ENCODE results near the gene TMEM107.

Gene TMEM107

DNA sequence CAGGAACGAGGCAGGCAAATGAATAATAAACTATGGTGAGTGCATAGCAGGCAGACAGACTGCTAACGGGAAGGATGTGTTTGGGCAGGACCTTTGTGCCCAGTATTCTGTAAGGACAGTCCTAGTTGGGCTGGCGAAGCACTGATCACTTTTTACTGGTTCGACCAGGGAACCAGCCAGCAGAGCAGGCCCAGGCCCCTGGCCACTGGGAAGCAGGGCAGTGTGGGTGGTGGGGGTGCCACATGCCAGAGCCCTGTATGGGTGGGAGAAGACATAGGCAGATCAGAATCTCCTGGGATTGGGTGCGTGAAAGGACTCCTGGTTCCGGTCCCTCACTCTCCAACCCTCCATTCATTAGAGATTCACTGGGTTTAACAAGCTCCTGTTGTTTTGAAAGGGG, 9.4 kb downstream of the TMEM107 start:
- peaks cover 18% of the 10 kb centered on the region for H3K4me1 ChIP-seq (ENCODE audit: insufficient read depth, low read length)
- H3K27ac ChIP-seq (ENCODE audit: low read length): no peak overlapping the region
- no peaks in the 10 kb centered on the region for H3K27me3 ChIP-seq (ENCODE audit: insufficient read depth, low read length)
- H3K4me3 ChIP-seq (ENCODE audit: low read length): no peak overlapping the region
- H3K36me3 ChIP-seq (ENCODE audit: insufficient read depth, low read depth, low read length): no peaks in the 10 kb centered on the region
- H3K9ac ChIP-seq (ENCODE audit: low read depth, low read length): no peak overlapping the region
- no peaks in the 10 kb centered on the region for H3K9me3 ChIP-seq (ENCODE audit: insufficient read depth, low read depth, low read length)

DNA sequence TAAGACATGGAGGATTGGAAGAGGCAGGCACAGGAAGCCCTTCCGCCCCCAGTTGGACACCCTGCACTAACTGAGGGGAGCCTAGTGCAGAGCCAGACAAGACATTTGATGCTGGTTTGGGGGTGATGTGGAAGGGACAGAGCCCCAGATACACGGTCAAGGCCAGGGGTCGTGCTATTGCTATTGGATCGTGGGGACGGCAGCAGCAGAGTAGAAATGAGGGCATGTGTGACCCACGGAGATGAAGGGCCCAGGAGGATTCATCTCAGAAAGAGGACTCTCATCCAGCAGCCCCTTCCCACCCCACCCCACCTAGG, 11.4 kb downstream of the TMEM107 start:
- peak overlapping the region; percentile 99; the same call in 1 of the 2 replicates for H3K9ac ChIP-seq (ENCODE audit: low read depth, low read length)
- no peak overlapping the region for H3K27ac ChIP-seq (ENCODE audit: low read length)
- 0 out of 2 replicates have a peak overlapping the region, but pooled peaks have one; percentile 84 for H3K4me3 ChIP-seq (ENCODE audit: low read length)

DNA sequence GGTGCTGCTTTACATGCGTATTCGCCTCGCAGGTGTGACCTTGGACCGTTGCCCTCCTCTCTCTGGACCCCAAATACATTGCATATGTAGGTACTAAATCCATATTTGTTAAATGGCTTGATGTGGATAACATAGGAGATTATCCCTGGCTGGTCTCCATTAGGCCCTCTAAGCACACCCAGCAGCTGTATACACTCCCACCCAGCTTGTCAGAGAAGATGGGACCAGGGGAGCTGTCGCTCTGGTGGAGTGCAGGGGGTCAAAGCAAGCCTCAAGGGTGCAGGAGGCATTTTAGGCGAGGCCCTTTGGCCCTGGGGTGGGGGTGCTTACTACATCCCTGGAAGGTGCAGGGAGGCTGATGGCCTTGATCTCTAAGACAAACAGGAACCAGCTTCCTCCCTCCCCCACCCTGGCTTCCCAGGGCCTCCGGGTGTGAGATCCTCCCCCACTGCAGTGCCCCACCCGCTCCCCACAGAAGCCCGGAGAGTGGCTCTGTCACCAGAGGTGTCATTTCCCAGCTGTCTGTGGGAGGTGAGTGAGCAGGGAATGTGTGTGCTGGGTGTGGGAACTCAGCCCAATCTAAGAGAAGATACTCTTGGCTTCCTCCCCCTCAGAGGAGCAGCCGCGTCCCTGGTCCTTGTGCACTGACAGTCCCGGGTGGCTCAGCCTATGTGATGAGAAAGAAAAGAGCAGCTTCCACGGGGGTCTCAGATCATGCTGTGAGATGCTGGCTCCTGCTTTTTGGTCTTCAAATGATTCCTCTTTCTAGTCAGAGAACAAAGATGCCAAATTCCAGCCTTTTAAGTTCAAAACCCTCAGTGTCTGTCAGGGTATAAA, 12.0 kb downstream of the TMEM107 start:
- Histone ChIP-seq H3K27me3 (ENCODE audit: insufficient read depth, low read length) (no peaks in the 10 kb centered on the region), H3K9ac (ENCODE audit: low read depth, low read length) (peak overlapping the region; percentile 99; the same call in 1 of the 2 replicates), H3K4me3 (ENCODE audit: low read length) (peak overlapping the region; percentile 84; the same call in 1 of the 2 replicates), H3K36me3 (ENCODE audit: insufficient read depth, low read depth, low read length) (peaks cover 22% of the 10 kb centered on the region), H3K27ac (ENCODE audit: low read length) (peak overlapping the region; percentile 99), H3K4me1 (ENCODE audit: insufficient read depth, low read length) (peaks cover 20% of the 10 kb centered on the region), H3K9me3 (ENCODE audit: insufficient read depth, low read depth, low read length) (no peaks in the 10 kb centered on the region)

More for the DNA sequence above, 11.4 kb downstream of the TMEM107 start:
- H3K9me3 ChIP-seq (ENCODE audit: insufficient read depth, low read depth, low read length): no peaks in the 10 kb centered on the region
- H3K4me1 ChIP-seq (ENCODE audit: insufficient read depth, low read length): peaks cover 20% of the 10 kb centered on the region
- no peaks in the 10 kb centered on the region for H3K27me3 ChIP-seq (ENCODE audit: insufficient read depth, low read length)
- peaks cover 16% of the 10 kb centered on the region for H3K36me3 ChIP-seq (ENCODE audit: insufficient read depth, low read depth, low read length)

DNA sequence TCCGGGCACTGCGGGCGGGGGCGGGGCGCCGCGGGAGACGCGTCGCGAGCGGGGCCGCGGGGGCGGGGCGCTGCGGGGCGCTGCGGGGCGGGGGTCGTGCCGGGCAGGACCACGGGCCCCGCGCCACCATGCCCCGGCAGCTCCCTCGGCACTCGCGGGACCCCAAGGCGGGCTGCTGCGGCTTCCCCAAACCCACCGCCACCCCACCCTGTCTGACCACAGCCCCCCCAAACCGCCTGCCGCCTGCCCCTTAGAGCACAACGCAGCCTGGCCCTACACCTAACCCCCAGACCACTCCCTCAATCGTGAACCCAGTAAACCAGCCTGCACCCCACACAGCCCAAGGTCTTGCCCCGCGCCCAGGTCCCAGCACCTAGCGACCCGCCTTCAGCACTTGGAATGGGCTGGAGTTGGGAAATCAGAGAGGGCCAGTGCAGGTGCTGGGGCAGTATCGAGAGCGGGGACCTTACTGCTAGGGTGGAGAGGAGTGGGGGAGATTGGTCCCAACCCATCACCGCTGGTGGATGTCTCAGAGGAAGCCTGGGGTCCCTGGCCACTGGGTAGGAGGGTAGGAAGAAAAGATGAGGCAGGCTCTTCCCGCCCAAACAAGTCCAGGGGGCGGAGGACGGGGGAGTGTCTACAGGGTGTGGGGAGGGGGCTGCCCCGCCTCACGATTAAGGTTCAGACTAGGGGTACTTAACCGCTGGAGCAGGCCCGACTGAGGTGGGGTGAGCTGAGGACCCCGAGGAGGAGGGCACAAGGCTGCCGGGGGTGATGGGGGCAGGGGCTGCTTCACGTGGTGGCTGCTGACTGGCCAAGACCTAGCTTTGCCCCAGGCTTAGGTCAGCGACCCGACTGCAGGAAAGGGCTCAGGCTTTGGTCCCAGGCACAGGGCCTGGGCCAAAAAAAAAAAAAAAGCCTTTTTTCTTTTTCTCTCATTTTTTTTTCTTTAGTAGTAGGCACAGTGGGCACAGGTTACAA, 12.9 kb downstream of the TMEM107 start:
- Histone ChIP-seq H3K27me3 (ENCODE audit: insufficient read depth, low read length) (no peaks in the 10 kb centered on the region), H3K36me3 (ENCODE audit: insufficient read depth, low read depth, low read length) (peaks cover 22% of the 10 kb centered on the region), H3K27ac (ENCODE audit: low read length) (peak overlapping the region; percentile 99), H3K4me3 (ENCODE audit: low read length) (peak overlapping the region; percentile 84), H3K9ac (ENCODE audit: low read depth, low read length) (peak overlapping the region; percentile 99), H3K9me3 (ENCODE audit: insufficient read depth, low read depth, low read length) (no peaks in the 10 kb centered on the region), H3K4me1 (ENCODE audit: insufficient read depth, low read length) (peaks cover 20% of the 10 kb centered on the region)

DNA sequence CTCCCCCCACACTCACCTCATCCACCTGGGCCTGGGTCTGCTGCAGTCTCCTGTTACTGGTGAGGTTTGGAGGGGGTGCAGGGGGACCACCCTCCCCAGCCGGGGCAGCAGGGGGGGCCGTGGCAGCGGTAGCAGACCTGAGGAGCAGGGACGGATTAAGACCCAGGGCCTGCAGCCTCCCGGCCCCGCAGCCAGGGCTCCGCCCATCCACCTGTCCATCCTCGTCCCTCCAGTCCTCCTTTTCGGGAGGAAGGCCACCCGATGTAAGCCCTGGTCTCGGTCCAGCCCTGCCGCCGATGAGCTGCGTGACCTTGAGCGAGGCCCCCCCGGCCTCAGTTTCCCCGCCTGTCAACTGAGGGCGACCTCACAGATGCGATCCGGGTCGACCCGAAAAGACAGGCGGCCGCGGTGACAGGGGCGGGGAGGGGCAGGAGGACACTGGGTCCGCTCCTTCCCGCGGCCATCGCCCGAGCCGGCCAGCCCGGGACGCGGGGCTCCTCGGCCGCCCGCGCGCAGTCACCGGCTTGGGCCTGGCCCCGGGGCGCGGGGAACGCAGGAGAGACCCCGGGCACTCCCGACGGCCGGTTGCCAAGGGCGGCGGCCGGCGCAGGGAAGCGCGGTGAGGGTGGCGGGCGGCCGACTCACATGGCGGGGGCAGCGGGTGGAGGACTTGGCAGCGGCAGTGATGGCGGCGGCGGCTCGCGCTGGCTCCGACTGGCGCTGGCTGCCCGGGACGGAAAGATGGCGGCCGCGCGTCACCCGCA, 13.8 kb downstream of the TMEM107 start, which contains the start of gene VAMP2:
Gene VAMP2 (minus strand): TSS at position 716 of the 764 bp plus-strand sequence. CDS start 69 bp downstream, at position 647.
- peak within 1 kb of the TSS; percentile 99 for H3K9ac ChIP-seq (ENCODE audit: low read depth, low read length)
- H3K4me1 ChIP-seq (ENCODE audit: insufficient read depth, low read length): peaks cover 20% of the 10 kb centered on the region
- H3K27me3 ChIP-seq (ENCODE audit: insufficient read depth, low read length): no peaks in the 10 kb centered on the region
- H3K36me3 ChIP-seq (ENCODE audit: insufficient read depth, low read depth, low read length): peaks cover 22% of the 10 kb centered on the region
- H3K9me3 ChIP-seq (ENCODE audit: insufficient read depth, low read depth, low read length): no peaks in the 10 kb centered on the region
- H3K4me3 ChIP-seq (ENCODE audit: low read length): peak within 1 kb of the TSS; percentile 84
- H3K27ac ChIP-seq (ENCODE audit: low read length): peak within 1 kb of the TSS; percentile 99

DNA sequence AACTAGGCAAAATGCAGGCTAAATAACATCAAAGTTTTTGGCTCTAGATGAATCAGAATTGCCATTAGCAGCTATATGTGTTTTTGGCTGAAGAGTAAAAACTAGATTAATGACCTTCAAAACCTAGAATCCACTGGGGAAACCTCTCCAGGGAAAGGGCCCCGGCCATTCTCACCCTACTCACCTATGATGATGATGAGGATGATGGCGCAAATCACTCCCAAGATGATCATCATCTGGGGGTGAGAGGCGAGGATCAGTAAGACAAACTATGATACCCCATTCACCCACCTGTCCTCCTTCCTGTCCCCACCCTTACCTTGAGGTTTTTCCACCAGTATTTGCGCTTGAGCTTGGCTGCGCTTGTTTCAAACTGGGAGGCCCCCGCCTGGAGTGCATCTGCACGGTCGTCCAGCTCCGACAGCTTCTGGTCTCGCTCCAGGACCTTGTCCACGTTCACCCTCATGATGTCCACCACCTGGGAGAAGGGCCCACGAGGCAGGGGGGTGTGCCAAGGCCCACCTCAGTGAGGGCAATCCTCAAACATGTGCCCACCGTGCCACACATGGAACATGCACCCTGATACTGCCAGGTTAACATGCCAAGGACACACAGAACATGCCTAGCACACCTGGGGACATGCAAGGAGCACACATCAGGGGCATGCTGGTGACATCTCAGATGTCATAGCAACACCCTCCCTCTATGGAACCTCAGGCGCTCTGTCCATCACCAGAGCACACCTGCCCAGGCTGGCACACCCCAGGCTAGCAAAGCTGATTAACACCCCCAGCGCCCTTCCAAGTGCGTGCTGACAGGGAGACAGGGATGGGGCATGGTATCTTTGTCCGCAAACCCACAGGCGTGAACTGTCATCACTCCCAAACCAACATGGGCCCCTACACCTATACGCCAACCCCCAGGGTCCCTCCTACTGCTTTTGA, 14.6 kb downstream of the TMEM107 start:
- H3K27ac ChIP-seq (ENCODE audit: low read length): peak overlapping the region; percentile 57
- no peaks in the 10 kb centered on the region for H3K27me3 ChIP-seq (ENCODE audit: insufficient read depth, low read length)
- H3K4me3 ChIP-seq (ENCODE audit: low read length): peak overlapping the region; percentile 83
- H3K4me1 ChIP-seq (ENCODE audit: insufficient read depth, low read length): peaks cover 20% of the 10 kb centered on the region
- H3K9me3 ChIP-seq (ENCODE audit: insufficient read depth, low read depth, low read length): no peaks in the 10 kb centered on the region
- H3K9ac ChIP-seq (ENCODE audit: low read depth, low read length): peak overlapping the region; percentile 87
- peaks cover 22% of the 10 kb centered on the region for H3K36me3 ChIP-seq (ENCODE audit: insufficient read depth, low read depth, low read length)

DNA sequence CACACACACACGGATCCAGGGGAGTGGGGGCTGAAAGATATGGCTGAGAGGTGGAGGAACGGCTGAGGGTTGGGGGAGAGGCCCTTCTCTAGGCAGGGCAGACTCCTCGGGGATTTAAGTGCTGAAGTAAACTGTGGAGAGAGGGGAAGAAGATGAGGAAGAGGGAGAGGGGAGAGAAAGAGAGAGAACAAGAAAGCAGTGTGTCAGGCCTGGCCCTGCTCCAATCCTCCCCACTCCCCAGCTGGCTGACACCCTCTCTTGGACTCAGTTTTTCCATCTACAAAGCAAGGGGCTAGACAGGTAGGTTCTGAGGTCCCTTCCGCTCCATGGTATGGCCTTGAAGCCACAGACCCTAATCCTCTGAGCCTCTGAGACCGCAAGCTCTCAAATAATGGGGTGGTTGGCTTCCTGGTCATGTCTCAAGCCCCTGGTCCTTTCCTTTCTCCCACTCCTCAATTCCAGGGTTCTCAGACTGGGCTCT, 15.4 kb downstream of the TMEM107 start:
- no peaks in the 10 kb centered on the region for H3K9me3 ChIP-seq (ENCODE audit: insufficient read depth, low read depth, low read length)
- no peak overlapping the region for H3K27ac ChIP-seq (ENCODE audit: low read length)
- peaks cover 20% of the 10 kb centered on the region for H3K4me1 ChIP-seq (ENCODE audit: insufficient read depth, low read length)
- H3K9ac ChIP-seq (ENCODE audit: low read depth, low read length): no peak overlapping the region; the same call in 1 of the 2 replicates
- H3K27me3 ChIP-seq (ENCODE audit: insufficient read depth, low read length): no peaks in the 10 kb centered on the region
- H3K4me3 ChIP-seq (ENCODE audit: low read length): no peak overlapping the region
- H3K36me3 ChIP-seq (ENCODE audit: insufficient read depth, low read depth, low read length): peaks cover 22% of the 10 kb centered on the region

DNA sequence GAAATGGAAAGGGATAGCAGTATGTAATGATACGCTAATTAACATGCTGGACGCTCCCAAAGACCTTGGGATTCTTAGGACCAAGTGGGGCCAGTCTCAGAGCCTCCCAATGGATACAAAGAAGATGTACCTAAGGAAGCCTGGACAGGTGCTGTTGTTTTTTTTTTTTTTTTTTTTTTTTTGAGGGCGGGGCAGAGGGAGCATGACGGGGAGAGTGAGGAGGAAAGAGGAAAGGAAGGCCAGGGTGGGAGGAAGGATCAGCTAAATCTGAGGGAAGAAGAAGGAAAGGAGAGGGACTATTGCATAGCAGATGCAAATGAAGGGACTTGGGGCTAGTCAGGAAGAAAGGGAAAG, 16.0 kb downstream of the TMEM107 start:
- H3K4me3 ChIP-seq (ENCODE audit: low read length): no peak overlapping the region
- H3K36me3 ChIP-seq (ENCODE audit: insufficient read depth, low read depth, low read length): peaks cover 22% of the 10 kb centered on the region
- no peak overlapping the region for H3K9ac ChIP-seq (ENCODE audit: low read depth, low read length)
- H3K4me1 ChIP-seq (ENCODE audit: insufficient read depth, low read length): peaks cover 25% of the 10 kb centered on the region
- H3K27ac ChIP-seq (ENCODE audit: low read length): no peak overlapping the region
- no peaks in the 10 kb centered on the region for H3K27me3 ChIP-seq (ENCODE audit: insufficient read depth, low read length)
- H3K9me3 ChIP-seq (ENCODE audit: insufficient read depth, low read depth, low read length): no peaks in the 10 kb centered on the region

DNA sequence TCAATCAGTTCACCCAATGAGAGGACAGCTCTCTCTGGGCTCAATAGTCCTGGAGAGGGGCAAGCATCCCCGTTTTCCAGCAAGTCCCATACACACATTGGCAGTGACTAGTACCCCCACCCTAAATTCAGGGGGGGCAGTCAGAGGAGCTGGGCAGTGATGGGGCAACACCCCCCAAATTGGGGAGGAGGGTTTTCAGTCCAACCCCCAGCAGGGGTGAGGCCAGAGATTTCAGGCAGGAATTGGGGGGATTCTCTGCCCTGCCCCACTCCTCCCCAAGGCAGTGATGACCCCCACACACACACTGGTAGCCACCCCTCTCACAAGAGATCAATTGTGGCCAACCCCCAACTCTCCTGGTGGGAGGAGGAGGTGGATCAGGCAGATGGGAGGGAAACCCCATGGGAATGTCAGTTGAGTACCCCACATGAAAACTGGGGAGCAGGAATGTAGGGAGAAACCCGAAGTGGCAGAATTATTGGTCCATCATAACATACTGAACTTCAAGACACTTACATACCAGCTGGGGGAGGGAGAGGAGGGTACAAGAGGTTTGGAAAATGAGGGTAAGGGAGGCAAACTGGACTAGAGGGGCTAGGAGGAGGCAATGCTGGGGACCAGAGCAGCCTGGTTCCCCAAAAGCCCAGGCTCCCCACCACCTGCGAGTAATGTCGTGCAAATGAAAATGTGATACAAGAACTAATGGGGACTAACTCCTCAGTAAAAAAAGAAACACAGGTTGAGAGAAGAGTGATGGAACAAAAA, 16.5 kb downstream of the TMEM107 start:
- no peak overlapping the region for H3K27ac ChIP-seq (ENCODE audit: low read length)
- no peak overlapping the region for H3K9ac ChIP-seq (ENCODE audit: low read depth, low read length)
- no peaks in the 10 kb centered on the region for H3K9me3 ChIP-seq (ENCODE audit: insufficient read depth, low read depth, low read length)
- H3K4me1 ChIP-seq (ENCODE audit: insufficient read depth, low read length): peaks cover 24% of the 10 kb centered on the region
- no peaks in the 10 kb centered on the region for H3K27me3 ChIP-seq (ENCODE audit: insufficient read depth, low read length)
- H3K4me3 ChIP-seq (ENCODE audit: low read length): no peak overlapping the region
- H3K36me3 ChIP-seq (ENCODE audit: insufficient read depth, low read depth, low read length): peaks cover 22% of the 10 kb centered on the region

DNA sequence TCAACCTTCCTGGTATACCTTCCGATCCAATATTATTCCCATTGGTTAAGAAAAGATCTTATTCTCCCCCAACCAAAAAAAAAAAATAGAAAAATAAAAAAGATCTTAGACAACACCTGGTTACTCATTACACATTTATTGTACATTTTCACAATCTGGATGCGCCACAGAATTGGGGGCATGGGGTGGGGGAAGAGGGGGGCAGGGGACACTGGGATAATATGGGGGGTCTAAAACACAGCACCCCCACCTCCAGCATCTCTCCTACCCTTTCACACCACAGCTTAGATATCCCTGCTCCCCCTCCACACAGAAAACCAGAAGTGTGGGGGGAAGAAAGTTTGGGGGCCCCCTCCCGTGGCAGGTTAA, 17.2 kb downstream of the TMEM107 start:
- no peaks in the 10 kb centered on the region for H3K27me3 ChIP-seq (ENCODE audit: insufficient read depth, low read length)
- H3K27ac ChIP-seq (ENCODE audit: low read length): no peak overlapping the region
- H3K4me1 ChIP-seq (ENCODE audit: insufficient read depth, low read length): peaks cover 21% of the 10 kb centered on the region
- H3K4me3 ChIP-seq (ENCODE audit: low read length): no peak overlapping the region
- no peak overlapping the region for H3K9ac ChIP-seq (ENCODE audit: low read depth, low read length)
- H3K9me3 ChIP-seq (ENCODE audit: insufficient read depth, low read depth, low read length): no peaks in the 10 kb centered on the region
- H3K36me3 ChIP-seq (ENCODE audit: insufficient read depth, low read depth, low read length): peaks cover 22% of the 10 kb centered on the region

All from iPS-20b (cell line).